ENCODE results near the gene MAP1LC3B.
"Not testable (repeated sequence)": the region's sequence is repeated elsewhere in the genome, so short reads cannot be mapped to it uniquely, and the experiment has no call there.

Gene MAP1LC3B

DNA sequence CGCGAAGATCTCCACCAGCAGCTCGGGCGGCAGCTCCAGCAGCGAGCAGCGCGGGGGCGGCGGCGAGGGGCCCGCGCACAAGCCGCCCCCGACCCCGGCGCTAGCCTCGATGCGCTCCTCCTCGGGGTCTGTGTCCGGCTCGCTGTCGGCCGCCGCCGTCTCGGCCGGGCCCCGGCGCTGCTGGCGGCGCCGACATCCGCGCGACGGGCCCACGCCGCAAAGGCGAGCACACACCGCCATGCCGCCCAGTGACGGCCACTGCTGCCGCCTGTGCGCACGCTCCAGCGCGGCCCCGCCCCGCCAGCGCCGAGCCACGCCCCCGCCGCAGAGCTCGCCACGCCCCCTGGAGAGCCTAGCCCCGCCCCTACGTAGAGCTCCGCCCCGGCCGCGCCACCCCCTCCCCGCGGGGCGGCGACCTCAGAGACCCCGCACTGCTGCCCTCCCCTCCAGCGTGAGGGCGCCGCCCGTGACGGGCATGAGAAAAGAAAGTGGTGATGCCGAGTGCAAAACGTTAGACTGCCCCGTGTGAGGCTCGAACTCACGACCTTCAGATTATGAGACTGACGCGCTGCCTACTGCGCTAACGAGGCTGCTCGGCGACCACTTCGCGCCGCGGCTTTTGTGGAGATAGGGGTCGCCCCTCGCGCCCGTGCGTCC lies 8.5 kb upstream of the MAP1LC3B start, which contains the start of gene FBXO31:
TSS of gene FBXO31 (minus strand) at position 272 of the 657 bp plus-strand sequence. CDS start at position 240, 32 bp downstream.
- no peak for DNase-seq

GRCh38 chr16:87384162-87384874 lies 7.8 kb upstream of the MAP1LC3B start:
- DNase-seq = no peak

DNA sequence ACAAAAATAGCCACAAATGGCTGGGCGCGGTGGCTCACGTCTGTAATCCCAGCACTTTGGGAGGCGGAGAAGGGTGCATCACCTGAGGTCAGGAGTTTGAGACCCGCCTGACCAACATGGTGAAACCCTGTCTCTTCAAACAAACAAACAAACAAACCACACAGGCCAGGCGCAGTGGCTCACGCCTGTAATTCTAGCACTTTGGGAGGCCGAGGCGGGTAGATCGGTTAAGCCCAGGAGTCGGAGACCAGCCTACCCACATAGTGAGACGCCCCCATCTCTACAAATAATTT lies 7.3 kb upstream of the MAP1LC3B start:
- not testable (repeated sequence) for DNase-seq

- DNase-seq = no peak
These were observed 4.0 kb upstream of the MAP1LC3B start for GRCh38 chr16:87387942-87388817.

DNA sequence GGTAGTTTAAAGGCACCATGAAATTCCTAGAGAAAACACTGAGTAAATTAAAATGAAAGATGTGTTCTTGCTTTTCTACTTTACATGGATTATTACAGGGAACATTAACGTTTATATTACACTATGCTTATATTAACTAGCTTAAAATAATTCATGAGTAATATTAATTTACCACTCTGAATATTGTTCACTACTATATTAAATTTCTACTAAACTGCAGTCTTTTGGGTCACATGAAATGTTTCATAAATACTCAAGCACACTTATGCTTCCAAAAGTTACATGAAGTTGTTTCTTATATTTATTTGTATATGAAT lies 3.4 kb upstream of the MAP1LC3B start:
- no peak for DNase-seq

DNA sequence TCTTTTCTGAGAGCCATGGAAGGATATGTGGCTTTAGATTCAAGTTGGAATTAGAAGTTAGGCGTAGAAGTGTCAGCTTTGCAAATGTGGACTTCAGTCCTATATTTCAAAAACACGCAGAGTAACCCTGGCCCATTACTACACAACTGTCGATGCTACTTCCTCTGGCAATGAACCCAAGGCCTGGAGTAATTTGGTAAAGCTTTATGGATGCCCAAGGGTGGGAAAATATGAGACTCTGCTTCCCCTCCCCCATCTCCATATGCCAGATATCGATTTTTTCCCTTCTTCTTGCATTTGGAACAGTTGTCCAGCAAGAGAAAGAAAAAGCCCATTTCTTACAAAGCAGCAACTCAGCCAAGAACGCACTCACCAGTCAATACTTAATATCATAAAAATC lies 2.9 kb upstream of the MAP1LC3B start:
- no peak for DNase-seq

DNA sequence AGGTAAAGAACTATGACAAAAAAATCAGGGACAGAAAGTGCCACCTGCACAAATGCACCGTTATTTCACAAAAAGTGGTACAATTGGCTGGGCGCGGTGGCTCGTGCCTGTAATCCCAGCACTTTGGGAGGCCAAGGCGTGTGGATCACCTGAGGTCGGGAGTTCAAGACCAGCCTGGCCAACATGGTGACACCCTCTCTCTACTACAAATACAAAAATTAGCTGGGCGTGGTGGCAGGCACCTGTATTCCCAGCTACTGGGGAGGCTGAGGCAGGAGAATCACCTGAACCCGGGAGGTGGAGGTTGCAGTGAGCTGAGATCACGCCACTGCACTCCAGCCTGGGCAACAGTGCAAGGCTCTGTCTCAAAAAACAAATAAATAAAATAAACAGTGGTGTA lies 2.2 kb upstream of the MAP1LC3B start:
- DNase-seq = not testable (repeated sequence)

GRCh38 chr16:87390641-87391323 lies 1.4 kb upstream of the MAP1LC3B start:
- DNase-seq = no peak

- no peak for DNase-seq
These were observed 699 bp upstream of the MAP1LC3B start for GRCh38 chr16:87391324-87391949.

- DNase-seq = no peak
These were observed 914 bp downstream of the MAP1LC3B start for GRCh38 chr16:87392821-87393679.

GRCh38 chr16:87393680-87394055 lies 1.5 kb downstream of the MAP1LC3B start:
- no peak for DNase-seq

DNA sequence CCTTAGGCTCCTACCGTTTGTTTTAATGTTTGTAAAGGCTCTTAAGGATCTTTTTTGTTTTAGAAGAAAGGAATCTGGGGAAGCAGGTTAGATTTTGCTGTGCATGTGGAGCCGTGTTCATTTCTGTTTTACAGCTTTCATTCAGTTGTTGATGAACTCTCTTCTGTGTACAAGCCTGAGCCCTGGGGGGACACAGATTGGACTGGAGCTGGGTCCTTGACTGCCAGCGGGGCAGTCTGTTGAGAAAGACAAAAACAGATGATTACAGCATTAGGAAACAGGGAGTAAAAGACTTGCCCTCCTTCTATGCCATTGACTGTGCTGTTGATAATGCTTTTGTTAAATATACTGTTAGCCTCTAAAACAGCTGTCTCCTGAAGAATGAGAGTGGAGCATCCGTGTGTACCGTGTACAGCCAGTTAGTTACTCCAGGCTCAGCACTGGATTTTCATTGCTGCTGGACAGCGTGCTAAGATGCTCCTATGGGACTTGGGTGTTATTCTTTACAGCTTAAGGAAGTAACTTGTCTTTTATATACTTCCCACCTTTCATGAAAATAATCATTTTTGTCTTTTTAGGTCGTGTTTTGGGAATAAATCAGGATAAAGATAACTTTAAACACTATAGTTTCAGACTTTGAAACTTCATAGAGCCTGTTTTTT lies 3.2 kb downstream of the MAP1LC3B start:
- DNase-seq = no peak

GRCh38 chr16:87404764-87405625 lies 12.9 kb downstream of the MAP1LC3B start:
- no peak for DNase-seq

- no peak for DNase-seq
These were observed 14.5 kb downstream of the MAP1LC3B start for GRCh38 chr16:87406495-87407088.

GRCh38 chr16:87407511-87408112 lies 15.5 kb downstream of the MAP1LC3B start:
- no peak for DNase-seq

DNA sequence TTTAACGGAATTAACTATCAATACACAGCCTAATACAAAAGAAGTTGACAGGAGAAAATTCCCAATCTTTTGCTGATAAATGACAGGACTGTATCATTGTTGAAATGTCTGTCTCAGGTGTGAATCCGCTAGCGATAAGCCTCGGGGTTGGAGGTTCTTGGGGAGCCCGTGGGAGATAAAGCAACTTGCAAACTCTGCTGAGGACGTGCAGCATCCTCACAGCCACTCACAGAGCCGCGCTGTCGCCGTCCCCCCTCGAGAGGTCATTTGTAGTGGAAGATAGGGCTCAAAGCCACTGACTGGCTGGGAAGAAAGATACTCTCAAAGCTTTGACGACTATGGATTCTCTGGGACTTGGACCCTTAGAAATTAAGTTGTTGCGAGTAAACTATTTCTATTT lies 17.0 kb downstream of the MAP1LC3B start:
- no peak for DNase-seq

GRCh38 chr16:87409781-87410180 lies 17.6 kb downstream of the MAP1LC3B start:
- no peak for DNase-seq

DNA sequence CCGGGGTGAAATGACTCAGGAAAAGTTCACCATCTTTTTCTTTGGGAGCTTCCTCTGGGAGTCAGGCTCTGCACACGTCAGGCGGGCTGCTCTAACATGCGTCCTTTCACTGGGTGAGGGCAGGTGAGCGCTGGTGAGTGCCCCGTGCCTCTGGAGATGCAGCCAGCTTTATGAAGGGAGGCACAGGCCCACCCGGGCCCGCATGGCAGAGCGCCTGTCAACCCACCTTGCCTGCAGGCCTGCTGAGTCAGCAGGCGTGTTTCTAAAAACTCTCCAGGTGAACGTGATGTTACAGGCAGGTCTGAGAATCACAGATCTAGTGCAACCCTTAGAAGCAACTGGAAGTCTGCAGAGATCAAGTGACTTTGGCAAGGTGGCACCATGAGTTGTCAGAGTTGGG lies 18.4 kb downstream of the MAP1LC3B start:
- DNase-seq = no peak

- no peak for DNase-seq
These were observed 18.8 kb downstream of the MAP1LC3B start for GRCh38 chr16:87410968-87411367.
